Mesenchymal stem cell (in vitro differentiated cells and primary cell): ENCODE data around the gene TUBA3D.
"Not testable (repeated sequence)": the region's sequence is repeated elsewhere in the genome, so short reads cannot be mapped to it uniquely, and the experiment has no call there.

ENCODE experiments used
- DNase-seq: peaks from one replicate; pipeline ENCODE4 v3.0.0-alpha.2; 2013
- H2AFZ ChIP-seq: one replicate; pipeline ENCODE4 v1.6.1; 2013; ENCODE audit warnings: low read depth, mild to moderate bottlenecking, control low read depth, inconsistent platforms, low read length, moderate library complexity
- H2AK5ac ChIP-seq: 2 replicates; pipeline ENCODE4 v1.6.1; 2013; ENCODE audit warnings: low read length, moderate library complexity, mild to moderate bottlenecking, inconsistent platforms; ENCODE audit not compliant: severe bottlenecking
- H2BK120ac ChIP-seq: one replicate; pipeline ENCODE4 v1.6.1; 2013; ENCODE audit warnings: low read depth, mild to moderate bottlenecking, inconsistent platforms, low read length, moderate library complexity
- H2BK12ac ChIP-seq, 2 experiments: one replicate each; pipeline ENCODE4 v1.6.1; 2013; ENCODE audit warnings: inconsistent platforms in 2 of 2, low read length in 2 of 2, mild to moderate bottlenecking in 2 of 2, moderate library complexity in 2 of 2, control low read depth in 1 of 2
- H2BK15ac ChIP-seq: one replicate; pipeline ENCODE4 v1.6.1; 2013; ENCODE audit warnings: mild to moderate bottlenecking, low read depth, inconsistent platforms; ENCODE audit not compliant: poor library complexity, severe bottlenecking
- H2BK5ac ChIP-seq: 2 replicates; pipeline ENCODE4 v1.6.1; 2013; ENCODE audit warnings: low read depth, mild to moderate bottlenecking, low read length, control low read depth, inconsistent platforms; ENCODE audit not compliant: poor library complexity, severe bottlenecking
- H3K14ac ChIP-seq, 2 experiments: one replicate each; pipeline ENCODE4 v1.6.1; 2013; ENCODE audit warnings: inconsistent platforms in 2 of 2, low read length in 2 of 2, control low read depth in 1 of 2, mild to moderate bottlenecking in 1 of 2, moderate library complexity in 1 of 2
- H3K18ac ChIP-seq, 2 experiments: one replicate each; pipeline ENCODE4 v1.6.1; 2013; ENCODE audit warnings: inconsistent platforms in 2 of 2, low read length in 2 of 2, control low read depth in 1 of 2, low read depth in 1 of 2, mild to moderate bottlenecking in 1 of 2
- H3K23ac ChIP-seq, 2 experiments: one replicate each; pipeline ENCODE4 v1.6.1; 2013; ENCODE audit warnings: inconsistent platforms in 2 of 2, low read length in 2 of 2, mild to moderate bottlenecking in 2 of 2, moderate library complexity in 2 of 2, control low read depth in 1 of 2
- H3K27ac ChIP-seq: 2 replicates; pipeline ENCODE4 v1.5.1; 2013; ENCODE audit warnings: mild to moderate bottlenecking, moderate library complexity, low read length, control low read depth, inconsistent platforms; ENCODE audit not compliant: poor library complexity, severe bottlenecking
- H3K27me3 ChIP-seq, 2 experiments: 2 replicates each; pipeline versions ENCODE4 v1.6.1 to v1.7.0; 2013; ENCODE audit warnings: low read length in 2 of 2, mild to moderate bottlenecking in 2 of 2, moderate library complexity in 2 of 2, control low read depth in 1 of 2, inconsistent platforms in 1 of 2; ENCODE audit not compliant: control insufficient read depth in 1 of 2, insufficient read depth in 1 of 2
- H3K36me3 ChIP-seq, 2 experiments: 2 replicates each; pipeline versions ENCODE4 v1.6.1 to v1.7.0; 2013; ENCODE audit warnings: low read length in 2 of 2, control low read depth in 1 of 2, inconsistent platforms in 1 of 2, low read depth in 1 of 2, mild to moderate bottlenecking in 1 of 2; ENCODE audit not compliant: insufficient read depth in 2 of 2, control insufficient read depth in 1 of 2
- H3K4ac ChIP-seq, 2 experiments: one replicate each; pipeline ENCODE4 v1.6.1; 2013; ENCODE audit warnings: inconsistent platforms in 2 of 2, low read length in 2 of 2, mild to moderate bottlenecking in 2 of 2, moderate library complexity in 2 of 2, control low read depth in 1 of 2, low read depth in 1 of 2
- H3K4me1 ChIP-seq: 2 replicates; pipeline ENCODE4 v1.6.1; 2013; ENCODE audit warnings: low read depth, low read length, control low read depth; ENCODE audit not compliant: control insufficient read depth, insufficient read depth
- H3K4me2 ChIP-seq: 2 replicates; pipeline ENCODE4 v1.6.1; 2013; ENCODE audit warnings: low read length, mild to moderate bottlenecking, inconsistent platforms; ENCODE audit not compliant: poor library complexity, severe bottlenecking
- H3K4me3 ChIP-seq, 2 experiments: 2 replicates each; pipeline versions ENCODE4 v1.5.1 to v1.7.0; 2013; ENCODE audit warnings: low read length in 2 of 2, mild to moderate bottlenecking in 2 of 2, control low read depth in 1 of 2, low read depth in 1 of 2; ENCODE audit not compliant: insufficient read depth in 1 of 2
- H3K79me1 ChIP-seq: replicated peaks from 2 replicates; pipeline ENCODE4 v1.6.1; 2013; ENCODE audit warnings: mild to moderate bottlenecking, control low read depth, low read length, inconsistent platforms; ENCODE audit not compliant: poor library complexity, severe bottlenecking
- H3K9ac ChIP-seq: 2 replicates; pipeline ENCODE4 v1.7.0; 2013; ENCODE audit warnings: mild to moderate bottlenecking, low read length, moderate library complexity
- H3K9me3 ChIP-seq: 2 replicates; pipeline ENCODE4 v1.7.0; 2013; ENCODE audit warnings: mild to moderate bottlenecking, low read length; ENCODE audit not compliant: control insufficient read depth
- H4K8ac ChIP-seq: one replicate; pipeline ENCODE4 v1.6.1; 2013; ENCODE audit warnings: inconsistent platforms, mild to moderate bottlenecking, low read length, moderate library complexity
- H4K91ac ChIP-seq: one replicate; pipeline ENCODE4 v1.6.1; 2013; ENCODE audit warnings: mild to moderate bottlenecking, low read length, inconsistent platforms
- WGBS: methylation state at CpG from one replicate; pipeline ENCODE4 v1.1.7; 2013; ENCODE audit warnings: mixed read lengths; 5-methylcytosine and 5-hydroxymethylcytosine counted together

TUBA3D gene

DNA sequence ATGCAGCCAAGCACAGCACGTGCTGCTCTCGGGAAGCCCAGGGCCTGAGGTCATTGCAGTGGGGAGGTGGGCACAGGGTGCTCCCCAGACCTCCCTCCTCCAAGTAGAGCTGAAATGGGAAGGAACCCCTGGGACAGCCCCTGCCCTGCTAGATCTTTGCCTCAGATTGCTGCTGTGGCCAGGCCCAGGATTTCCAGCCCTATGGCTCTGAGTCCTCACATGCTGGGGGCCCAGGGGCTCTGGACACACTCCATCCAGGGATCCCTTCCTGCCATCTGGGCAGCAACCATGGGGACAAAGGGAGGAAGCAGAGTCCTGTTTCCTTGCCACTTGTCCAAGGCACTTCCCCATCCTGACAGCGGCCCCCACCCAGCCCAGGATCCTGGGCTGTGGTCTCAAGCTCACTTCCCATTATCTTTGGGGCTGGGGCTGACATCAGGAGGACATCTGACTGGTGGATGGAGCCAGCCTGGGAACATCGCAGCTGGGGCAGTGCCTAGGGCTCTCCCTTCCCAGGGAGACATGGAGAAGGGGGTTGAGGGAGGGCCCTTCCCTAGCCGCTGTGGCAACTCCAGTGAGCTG, 54.0 kb downstream of the TUBA3D start:
- H3K4me3 ChIP-seq, H3K36me3 ChIP-seq, H3K79me1 ChIP-seq, H2BK120ac ChIP-seq, H2BK12ac ChIP-seq, H3K4me2 ChIP-seq, H2BK15ac ChIP-seq, H2AK5ac ChIP-seq, H4K8ac ChIP-seq, H3K9ac ChIP-seq, H3K23ac ChIP-seq, H4K91ac ChIP-seq, H2BK5ac ChIP-seq, H3K14ac ChIP-seq, H3K27ac ChIP-seq, H3K4ac ChIP-seq, H3K18ac ChIP-seq, H3K4me1 ChIP-seq, H3K27me3 ChIP-seq, DNase-seq, H3K9me3 ChIP-seq, H2AFZ ChIP-seq: not testable (repeated sequence)
- 91% methylated on average over 4 of the region's 5 CpGs for WGBS

- not testable (repeated sequence) for H3K4me2 ChIP-seq, H2AK5ac ChIP-seq, H3K4me1 ChIP-seq, H3K4ac ChIP-seq, H3K18ac ChIP-seq, H2BK12ac ChIP-seq, H3K14ac ChIP-seq, H3K27ac ChIP-seq, H3K9me3 ChIP-seq, H3K4me3 ChIP-seq, H4K8ac ChIP-seq, H3K36me3 ChIP-seq, H3K9ac ChIP-seq, H2BK5ac ChIP-seq, H4K91ac ChIP-seq, H2BK15ac ChIP-seq, DNase-seq, H3K27me3 ChIP-seq, H2BK120ac ChIP-seq, H2AFZ ChIP-seq, H3K79me1 ChIP-seq, H3K23ac ChIP-seq
- WGBS = 79% methylated on average over 8 of the region's 22 CpGs
These were observed 54.9 kb downstream of the TUBA3D start for GRCh38 chr2:131530626-131531344.

- H2BK120ac ChIP-seq, H3K4me1 ChIP-seq, H3K9ac ChIP-seq, H3K9me3 ChIP-seq, H2BK12ac ChIP-seq, H3K4ac ChIP-seq, H3K27ac ChIP-seq, H3K18ac ChIP-seq, H3K4me2 ChIP-seq, H2AK5ac ChIP-seq, H3K4me3 ChIP-seq, H2BK15ac ChIP-seq, H3K36me3 ChIP-seq, H3K23ac ChIP-seq, H4K8ac ChIP-seq, H3K79me1 ChIP-seq, H4K91ac ChIP-seq, H2BK5ac ChIP-seq, DNase-seq, H3K14ac ChIP-seq, H2AFZ ChIP-seq, H3K27me3 ChIP-seq: not testable (repeated sequence)
- 95% methylated on average over 4 of the region's 11 CpGs for WGBS
These were observed 55.7 kb downstream of the TUBA3D start for GRCh38 chr2:131531547-131532185.
